G401 (cell line): ENCODE data around the gene PPP2R3B. TPM values are rescaled to one million over a fixed set of nuclear protein-coding genes. Genes with fewer than 3 reads are reported as not detected.

Experiments
- DNase-seq: peaks from one replicate; pipeline ENCODE4 v3.0.0-alpha.2; 2015; ENCODE audit warnings: low spot score
- in situ Hi-C: cut with HindIII; loops from 2 replicates; pipeline ENCODE4 v1.10.0; 2016; ENCODE audit warnings: low sequenced_read_pairs, mixed read lengths
- total RNA-seq: library from RNA; depleted of rRNA; stranded (reverse); fragments of >200 nt; shearing (Covaris generic); gene quantifications from 2 replicates; pipeline ENCODE4 v1.2.3, GENCODE V29; 2014; rRNA removed

PPP2R3B gene
- total RNA-seq, 1 experiment from 2014 or later = 77.9 TPM

DNA sequence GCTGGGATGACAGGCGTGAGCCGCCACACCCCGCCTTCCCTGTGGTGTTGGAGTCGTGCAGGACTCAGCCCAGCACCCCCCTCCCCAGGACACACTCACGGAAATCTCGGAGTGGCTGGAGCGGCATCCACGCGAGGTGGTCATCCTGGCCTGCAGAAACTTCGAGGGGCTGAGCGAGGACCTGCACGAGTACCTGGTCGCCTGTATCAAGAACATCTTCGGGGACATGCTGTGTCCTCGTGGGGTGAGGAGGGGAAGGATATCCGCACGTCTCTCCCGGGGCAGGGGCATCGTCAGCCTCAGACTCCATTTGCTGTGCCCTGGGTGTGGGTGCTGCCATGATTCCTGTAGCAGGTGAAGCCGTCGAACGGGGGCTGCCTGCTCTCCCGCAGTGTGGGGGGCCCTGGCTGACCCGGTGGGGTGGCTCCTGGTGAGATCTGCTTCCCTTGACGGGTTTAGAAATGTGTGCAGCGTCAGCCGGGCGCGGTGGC lies 95.3 kb downstream of the PPP2R3B start:
- in situ Hi-C loops = no loop called here
- DNase-seq = no peak

DNA sequence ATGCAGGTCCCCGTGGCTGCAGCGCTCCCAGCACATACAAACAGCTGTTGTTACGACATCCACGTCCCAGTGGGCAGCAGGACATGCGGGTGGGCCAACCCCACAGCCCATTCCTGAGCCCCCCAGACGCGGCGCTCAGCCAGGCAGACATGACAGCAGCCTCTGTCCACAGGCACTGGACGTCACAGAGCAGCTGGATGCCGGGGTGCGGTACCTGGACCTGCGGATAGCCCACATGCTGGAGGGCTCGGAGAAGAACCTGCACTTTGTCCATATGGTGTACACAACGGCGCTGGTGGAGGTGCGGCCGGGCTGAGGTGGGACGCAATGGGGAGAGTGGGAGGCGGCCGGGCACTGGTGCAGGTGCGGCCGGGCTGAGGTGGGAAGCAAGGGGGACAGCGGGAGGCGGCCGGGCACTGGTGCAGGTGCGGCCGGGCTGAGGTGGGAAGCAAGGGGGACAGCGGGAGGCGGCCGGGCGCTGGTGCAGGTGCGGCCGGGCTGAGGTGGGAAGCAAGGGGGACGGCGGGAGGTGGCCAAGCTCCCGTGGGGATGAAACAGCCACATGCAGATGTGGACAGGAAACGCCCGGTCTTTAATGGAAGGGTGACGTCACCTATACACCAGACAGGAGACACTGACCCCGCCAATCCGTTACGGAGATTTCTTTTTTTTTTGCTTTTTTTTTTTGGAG lies 96.1 kb downstream of the PPP2R3B start:
- in situ Hi-C loops = no loop called here
- DNase-seq = no peak

DNA sequence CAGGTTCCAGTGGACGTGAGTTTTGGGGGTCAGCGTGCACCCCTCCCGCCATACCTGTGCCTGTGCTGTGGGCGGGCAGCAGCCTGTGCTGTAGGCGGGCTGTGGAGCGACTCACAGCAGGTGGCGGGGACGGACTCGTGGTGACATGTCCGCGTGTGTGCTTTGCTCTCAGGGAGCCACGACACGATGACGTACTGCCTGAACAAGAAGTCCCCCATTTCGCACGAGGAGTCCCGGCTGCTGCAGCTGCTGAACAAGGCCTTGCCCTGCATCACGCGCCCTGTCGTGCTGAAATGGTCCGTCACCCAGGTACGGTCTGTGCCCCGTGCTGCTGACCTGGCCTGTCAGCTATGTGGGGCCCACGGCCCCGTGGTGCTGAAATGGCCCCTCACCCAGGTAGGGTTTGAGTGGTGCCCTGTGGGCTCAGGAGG lies 98.1 kb downstream of the PPP2R3B start:
- in situ Hi-C loops = no loop called here

DNA sequence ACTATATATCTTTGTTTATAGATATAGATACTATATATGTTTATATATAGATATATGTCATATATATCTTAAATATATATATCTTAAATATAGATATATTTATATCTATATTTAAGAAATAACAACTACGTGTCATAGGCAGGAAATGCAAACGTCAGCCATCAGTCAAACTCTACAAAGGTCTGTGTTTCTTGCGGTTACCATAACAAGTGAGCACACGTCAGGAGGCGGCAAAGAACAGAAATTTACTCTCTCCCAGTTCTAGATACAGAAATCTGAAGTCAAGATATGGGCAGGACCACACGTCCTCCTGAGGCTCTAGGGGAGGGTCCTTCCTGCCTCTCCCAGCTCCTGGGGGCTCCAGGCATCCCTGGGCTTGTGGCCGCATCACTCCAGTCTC lies 99.0 kb downstream of the PPP2R3B start:
- no peak for DNase-seq
- in situ Hi-C loops = no loop called here

More for the DNA sequence above, 98.1 kb downstream of the PPP2R3B start:
- DNase-seq = no peak

DNA sequence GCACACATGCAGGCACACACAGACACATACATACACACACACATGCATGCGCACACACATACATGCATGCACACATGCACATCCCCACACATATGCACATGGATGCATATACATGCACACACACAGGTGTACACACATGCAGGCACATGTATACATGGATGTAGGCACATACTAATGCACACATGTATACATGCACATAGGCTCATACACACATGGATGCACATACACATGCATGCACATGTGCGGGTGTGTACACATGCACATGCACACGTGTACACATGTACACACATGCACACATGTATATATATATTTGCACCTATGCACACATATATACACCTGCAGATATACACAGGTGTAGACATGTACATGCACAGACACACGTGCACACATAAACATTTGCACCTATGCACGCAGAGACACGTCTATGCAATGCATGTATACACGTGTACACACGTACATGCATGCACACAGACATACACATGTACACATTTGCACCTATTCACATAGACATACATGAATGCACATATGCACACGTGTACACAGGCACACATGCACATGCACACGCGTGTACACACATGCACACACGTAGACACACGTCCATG lies 101.5 kb downstream of the PPP2R3B start:
- in situ Hi-C loops = no loop called here

More for the DNA sequence above, 101.5 kb downstream of the PPP2R3B start:
- DNase-seq = no peak

Other genes with a start within 250 kb of the PPP2R3B start
- gene PLCXD1, start 105.5 kb downstream of the PPP2R3B start, total RNA-seq = 18.9 and 24.0 TPM in 2 replicates
- 148 TPM in 2 replicates for gene GTPBP6, start 68.1 kb downstream of the PPP2R3B start, total RNA-seq
- not detected in 2 replicates for gene SHOX, start 243.9 kb upstream of the PPP2R3B start, total RNA-seq